HEK293 (cell line): Measurements from ENCODE around the gene GGA3.

Experiments used
- CTCF ChIA-PET: fragments of 350-600 bp; formaldehyde crosslinking; extraction: SDS; loops from one replicate; lab custom pipeline; 2021; ENCODE audit warnings: antibody characterized with exemption; lab: Yijun Ruan, JAX
- POLR2A ChIA-PET: fragments of 300-600 bp; formaldehyde crosslinking; extraction: SDS; loops from one replicate; lab custom pipeline; 2020; ENCODE audit warnings: antibody characterized with exemption, inconsistent platforms; lab: Yijun Ruan, JAX
- H3K27ac ChIP-seq: fragments of 200-500 bp; sonication (Bioruptor generic); 2 replicates; pipeline ENCODE4 v1.5.1; 2014; ENCODE audit warnings: low read depth, low read length, control low read depth, inconsistent platforms; ENCODE audit errors: extremely low read depth
- H3K36me3 ChIP-seq, 2 experiments: fragments of 200-500 bp in 1 of 2; sonication (Bioruptor generic) in 1 of 2; 1 replicate in 1 of 2; 2 replicates in 1 of 2; pipeline ENCODE4 v1.5.1; 2014 to 2017; ENCODE audit warnings: inconsistent platforms in 2 of 2, low read length in 2 of 2; ENCODE audit not compliant: control insufficient read depth in 2 of 2, insufficient read depth in 1 of 2
- H3K4me1 ChIP-seq: fragments of 200-500 bp; sonication (Bioruptor generic); 2 replicates; pipeline ENCODE4 v1.5.1; 2014; ENCODE audit warnings: mild to moderate bottlenecking, low read length, inconsistent platforms; ENCODE audit not compliant: control insufficient read depth, insufficient read depth
- H3K4me3 ChIP-seq: 2 replicates; pipeline ENCODE4 v1.5.1; 2011; ENCODE audit warnings: low read depth, mild to moderate bottlenecking, control low read depth, low read length, moderate library complexity
- H3K9me3 ChIP-seq: fragments of 200-500 bp; sonication (Bioruptor generic); 2 replicates; pipeline ENCODE4 v1.5.1; 2014; ENCODE audit warnings: low read depth, low read length, inconsistent platforms; ENCODE audit not compliant: control insufficient read depth, insufficient read depth
- CTCF ChIP-seq: fragments of 450-650 bp; formaldehyde crosslinking; IDR thresholded peaks from 2 replicates; pipeline ENCODE4 v1.5.1; 2016; ENCODE audit warnings: missing biosample characterization, missing genetic modification characterization
- GFI1B ChIP-seq: fragments of 450-650 bp; formaldehyde crosslinking; IDR thresholded peaks from 2 replicates; pipeline ENCODE4 v1.5.1; 2016; ENCODE audit warnings: missing biosample characterization, missing genetic modification characterization
- SALL2 ChIP-seq: fragments of 450-650 bp; formaldehyde crosslinking; IDR thresholded peaks from 2 replicates; pipeline ENCODE4 v1.5.0; 2017; ENCODE audit warnings: missing biosample characterization, mild to moderate bottlenecking, missing genetic modification characterization, borderline replicate concordance
- SCRT2 ChIP-seq: fragments of 450-650 bp; formaldehyde crosslinking; IDR thresholded peaks from 2 replicates; pipeline ENCODE4 v1.5.1; 2016; ENCODE audit warnings: missing biosample characterization, missing genetic modification characterization
- WT1 ChIP-seq: fragments of 450-650 bp; formaldehyde crosslinking; IDR thresholded peaks from 2 replicates; pipeline ENCODE4 v1.5.1; 2016; ENCODE audit warnings: missing biosample characterization, missing genetic modification characterization
- ZBTB17 ChIP-seq: fragments of 450-650 bp; formaldehyde crosslinking; IDR thresholded peaks from 2 replicates; pipeline ENCODE4 v1.5.1; 2016; ENCODE audit warnings: missing biosample characterization, missing genetic modification characterization
- ZFHX2 ChIP-seq: fragments of 450-650 bp; formaldehyde crosslinking; conservative IDR thresholded peaks from 2 replicates; pipeline ENCODE4 v1.5.1; 2016; ENCODE audit warnings: missing biosample characterization, missing genetic modification characterization
- ZNF175 ChIP-seq: fragments of 450-650 bp; formaldehyde crosslinking; IDR thresholded peaks from 2 replicates; pipeline ENCODE4 v1.5.1; 2016; ENCODE audit warnings: missing biosample characterization, missing genetic modification characterization
- ZNF2 ChIP-seq: fragments of 450-650 bp; formaldehyde crosslinking; IDR thresholded peaks from 2 replicates; pipeline ENCODE4 v1.5.1; 2016; ENCODE audit warnings: missing biosample characterization, missing genetic modification characterization
- ZNF449 ChIP-seq: fragments of 450-650 bp; formaldehyde crosslinking; IDR thresholded peaks from 2 replicates; pipeline ENCODE4 v1.5.1; 2017; ENCODE audit warnings: missing biosample characterization, mild to moderate bottlenecking, missing genetic modification characterization, moderate library complexity
- TF ChIP-seq, protein P1 (sequence below): fragments of 450-650 bp; formaldehyde crosslinking; IDR thresholded peaks from 2 replicates; pipeline ENCODE4 v1.5.1; 2016; ENCODE audit warnings: missing biosample characterization, missing genetic modification characterization

The GGA3 gene

DNA sequence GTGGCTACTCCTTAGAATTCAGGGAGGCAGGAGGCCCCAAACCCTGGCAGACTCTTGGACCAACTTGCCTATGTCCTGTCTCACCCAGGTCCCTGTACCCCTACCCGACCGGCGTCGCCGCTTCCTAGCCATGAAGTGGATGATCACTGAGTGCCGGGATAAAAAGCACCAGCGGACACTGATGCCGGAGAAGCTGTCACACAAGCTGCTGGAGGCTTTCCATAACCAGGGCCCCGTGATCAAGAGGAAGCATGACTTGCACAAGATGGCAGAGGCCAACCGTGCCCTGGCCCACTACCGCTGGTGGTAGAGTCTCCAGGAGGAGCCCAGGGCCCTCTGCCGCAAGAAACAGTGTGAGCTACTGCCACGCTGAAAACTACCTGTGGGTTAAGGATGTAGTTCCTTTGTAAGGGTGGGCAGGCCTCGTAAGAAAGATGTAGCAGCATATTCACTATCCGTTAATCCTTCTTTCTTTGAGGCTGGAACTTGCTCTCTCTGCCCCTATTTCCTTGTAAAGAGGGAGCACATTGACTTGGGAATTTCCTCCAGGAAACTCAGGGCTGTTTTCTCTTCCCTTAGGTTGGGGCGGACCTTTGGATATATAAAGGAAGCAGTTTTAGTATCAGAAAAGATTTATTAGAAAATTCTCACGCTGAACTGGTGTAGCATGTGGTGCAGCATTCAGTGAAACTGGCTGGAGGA is 4.4 kb upstream of the GGA3 start:
- CTCF ChIA-PET = interaction anchor here (0.6 to 2.0 kb wide), 5 partner anchors 25 to 580 kb away, joined by 3 to 8 read pairs (median 3); no protein-coding TSS in a partner anchor

GRCh38 chr17:75263055-75263454 is 1.6 kb upstream of the GGA3 start:
- CTCF ChIA-PET = interaction anchor here (0.7 to 6.3 kb wide), 9 partner anchors 8 to 895 kb away, joined by 3 to 74 read pairs (median 4); partner anchors contain the start of genes GPR142, GRB2, MIF4GD and SLC25A19
- H3K36me3 ChIP-seq = peaks cover 32 to 56% of the 10 kb centered on the region in 2 experiments
- H3K4me3 ChIP-seq = no peak overlapping the region
- TF ChIP-seq ZNF449 (tag by site-specific recombination) (no peak), CTCF (peak; percentile 45)
- H3K9me3 ChIP-seq = no peaks in the 10 kb centered on the region
- H3K27ac ChIP-seq = no peak overlapping the region
- POLR2A ChIA-PET = interaction anchor here (0.7 to 3.7 kb wide), 8 partner anchors 8 to 149 kb away, joined by 3 to 90 read pairs (median 4); partner anchors contain the start of genes GRB2, MIF4GD and SLC25A19
- peaks cover 12% of the 10 kb centered on the region for H3K4me1 ChIP-seq

More for the DNA sequence above, 4.4 kb upstream of the GGA3 start:
- Histone ChIP-seq H3K4me3 (no peak overlapping the region), H3K36me3 (peaks cover 29 to 52% of the 10 kb centered on the region in 2 experiments), H3K9me3 (no peaks in the 10 kb centered on the region), H3K27ac (no peak overlapping the region), H3K4me1 (peaks cover 9% of the 10 kb centered on the region; the same call in 1 of the 2 replicates)
- TF ChIP-seq SALL2 (tag by site-specific recombination) (no peak), WT1 (tag by site-specific recombination) (no peak), GFI1B (tag by site-specific recombination) (no peak)
- POLR2A ChIA-PET = interaction anchor here (0.6 kb wide), 1 partner anchor 84 kb away, joined by 5 read pairs; no protein-coding TSS in a partner anchor

DNA sequence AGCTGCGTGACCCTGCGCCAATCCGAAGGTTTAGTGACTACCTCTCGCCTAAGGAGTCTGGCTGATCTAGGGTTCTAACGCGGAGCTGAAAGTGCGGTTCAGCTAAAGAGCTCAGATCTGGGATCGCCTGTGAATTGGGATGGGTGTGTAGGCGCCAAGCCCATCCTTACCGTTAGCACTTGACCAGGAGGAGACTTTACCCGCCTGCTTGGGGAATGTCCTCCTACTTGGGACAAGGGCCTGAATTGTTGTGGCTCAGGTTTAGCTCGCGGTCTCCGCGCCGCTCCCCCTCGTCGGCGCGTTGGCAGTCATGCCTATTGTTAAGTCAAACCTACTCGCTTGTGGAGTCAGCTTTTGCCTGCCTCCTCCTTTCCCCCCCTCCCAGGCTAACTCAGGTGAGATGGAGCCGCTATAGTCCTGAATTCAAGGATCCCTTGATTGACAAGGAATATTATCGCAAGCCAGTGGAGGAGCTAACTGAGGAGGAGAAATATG is 753 bp upstream of the GGA3 start:
- no peaks in the 10 kb centered on the region for H3K9me3 ChIP-seq
- ChIA-PET CTCF (interaction anchor here (0.6 to 6.3 kb wide), 15 partner anchors 9 to 202 kb away, joined by 3 to 74 read pairs (median 5); partner anchors contain the start of genes GRB2, MIF4GD and SLC25A19), POLR2A (interaction anchor here (0.5 to 3.7 kb wide), 20 partner anchors 9 to 290 kb away, joined by 3 to 90 read pairs (median 4); partner anchors contain the start of genes GRB2, HID1, LLGL2 and MIF4GD)
- peaks cover 5% of the 10 kb centered on the region; the same call in 1 of the 2 replicates for H3K4me1 ChIP-seq
- H3K36me3 ChIP-seq = peaks cover 32 to 47% of the 10 kb centered on the region in 2 experiments
- peak overlapping the region; percentile 99 for H3K27ac ChIP-seq
- TF ChIP-seq, protein P1, sequence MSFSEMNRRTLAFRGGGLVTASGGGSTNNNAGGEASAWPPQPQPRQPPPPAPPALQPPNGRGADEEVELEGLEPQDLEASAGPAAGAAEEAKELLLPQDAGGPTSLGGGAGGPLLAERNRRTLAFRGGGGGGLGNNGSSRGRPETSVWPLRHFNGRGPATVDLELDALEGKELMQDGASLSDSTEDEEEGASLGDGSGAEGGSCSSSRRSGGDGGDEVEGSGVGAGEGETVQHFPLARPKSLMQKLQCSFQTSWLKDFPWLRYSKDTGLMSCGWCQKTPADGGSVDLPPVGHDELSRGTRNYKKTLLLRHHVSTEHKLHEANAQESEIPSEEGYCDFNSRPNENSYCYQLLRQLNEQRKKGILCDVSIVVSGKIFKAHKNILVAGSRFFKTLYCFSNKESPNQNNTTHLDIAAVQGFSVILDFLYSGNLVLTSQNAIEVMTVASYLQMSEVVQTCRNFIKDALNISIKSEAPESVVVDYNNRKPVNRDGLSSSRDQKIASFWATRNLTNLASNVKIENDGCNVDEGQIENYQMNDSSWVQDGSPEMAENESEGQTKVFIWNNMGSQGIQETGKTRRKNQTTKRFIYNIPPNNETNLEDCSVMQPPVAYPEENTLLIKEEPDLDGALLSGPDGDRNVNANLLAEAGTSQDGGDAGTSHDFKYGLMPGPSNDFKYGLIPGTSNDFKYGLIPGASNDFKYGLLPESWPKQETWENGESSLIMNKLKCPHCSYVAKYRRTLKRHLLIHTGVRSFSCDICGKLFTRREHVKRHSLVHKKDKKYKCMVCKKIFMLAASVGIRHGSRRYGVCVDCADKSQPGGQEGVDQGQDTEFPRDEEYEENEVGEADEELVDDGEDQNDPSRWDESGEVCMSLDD = no peak
- TF ChIP-seq ZBTB17 (tag by site-specific recombination) (peak; percentile 79; the same call in 1 of the 2 replicates), ZFHX2 (0 out of 2 replicates have a peak, but pooled peaks have one; percentile 14), CTCF (peak; percentile 3; the same call in 1 of the 2 replicates), SCRT2 (tag by site-specific recombination) (no peak), ZNF2 (tag by site-specific recombination) (no peak), ZNF175 (tag by site-specific recombination) (no peak)
- H3K4me3 ChIP-seq = peak overlapping the region; percentile 99
